ENCODE measurements around the gene ACLY. TPM values are rescaled to one million over a fixed set of nuclear protein-coding genes. Genes with fewer than 3 reads are reported as not detected.

Gene ACLY
- total RNA-seq, 1 experiment from 2014 or later = 279 TPM

- Mint-ChIP-seq H3K4me3 (no peak overlapping the region), H3K9me3 (no peaks in the 10 kb centered on the region), H3K27ac (no peak overlapping the region), H3K4me1 (no peaks in the 10 kb centered on the region), H3K27me3 (ENCODE audit: low read depth) (no peaks in the 10 kb centered on the region), H3K36me3 (ENCODE audit: insufficient read depth in 1 of 3, low read depth in 3 of 3) (peaks cover 63 to 97% (median 91%) of the 10 kb centered on the region in 3 experiments)
- Histone ChIP-seq H3K79me1 (ENCODE audit: insufficient read depth, low read depth, low read length, poor library complexity, severe bottlenecking) (no peaks in the 10 kb centered on the region), H3K27me3 (ENCODE audit: insufficient read depth, low read length) (no peaks in the 10 kb centered on the region), H3K27ac (ENCODE audit: insufficient read length, low read depth, low read length) (no peak overlapping the region), H2BK120ac (ENCODE audit: low read depth, low read length, poor library complexity, severe bottlenecking) (no peak overlapping the region), H3K23me2 (ENCODE audit: insufficient read length, low read depth, low read length, poor library complexity, severe bottlenecking) (no peaks in the 10 kb centered on the region), H3K9me3 (ENCODE audit: control insufficient read depth, low read depth, low read length) (no peaks in the 10 kb centered on the region), H3K18ac (ENCODE audit: insufficient read length, low read depth, low read length) (no peak overlapping the region), H3K79me2 (ENCODE audit: insufficient read depth, low read length) (no peaks in the 10 kb centered on the region), H3K4me1 (ENCODE audit: insufficient read depth, low read length) (no peaks in the 10 kb centered on the region), H2AK5ac (ENCODE audit: insufficient read length, low read length) (no peak overlapping the region), H4K5ac (ENCODE audit: insufficient read length, low read depth, low read length) (no peak overlapping the region), H2AFZ (ENCODE audit: low read length) (no peak overlapping the region), H3K4me2 (ENCODE audit: insufficient read depth, insufficient read length, low read length) (no peak overlapping the region), H2BK12ac (ENCODE audit: insufficient read length, low read depth, low read length) (no peak overlapping the region), H3K9ac (ENCODE audit: extremely low read depth, insufficient read length, low read length) (no peak overlapping the region), H2BK5ac (ENCODE audit: insufficient read length, low read length) (no peak overlapping the region), H2BK20ac (ENCODE audit: low read depth, low read length, poor library complexity, severe bottlenecking) (no peak overlapping the region), H3K56ac (ENCODE audit: insufficient read length, low read depth, low read length) (no peak overlapping the region), H2BK15ac (ENCODE audit: low read depth, low read length) (no peak overlapping the region), H4K91ac (ENCODE audit: insufficient read length, low read depth, low read length) (no peak overlapping the region), H3K4ac (ENCODE audit: low read depth, low read length) (no peak overlapping the region), H3K14ac (ENCODE audit: insufficient read depth, low read length) (no peak overlapping the region), H4K20me1 (ENCODE audit: control insufficient read depth, insufficient read depth, insufficient read length) (peaks cover 3% of the 10 kb centered on the region), H4K8ac (replicated peaks; ENCODE audit: insufficient read length, low read depth, low read length) (no peak overlapping the region), H3K23ac (ENCODE audit: insufficient read length, low read depth, low read length) (no peak overlapping the region), H3T11ph (ENCODE audit: low read length) (no peak overlapping the region)
- TF ChIP-seq, protein P1, sequence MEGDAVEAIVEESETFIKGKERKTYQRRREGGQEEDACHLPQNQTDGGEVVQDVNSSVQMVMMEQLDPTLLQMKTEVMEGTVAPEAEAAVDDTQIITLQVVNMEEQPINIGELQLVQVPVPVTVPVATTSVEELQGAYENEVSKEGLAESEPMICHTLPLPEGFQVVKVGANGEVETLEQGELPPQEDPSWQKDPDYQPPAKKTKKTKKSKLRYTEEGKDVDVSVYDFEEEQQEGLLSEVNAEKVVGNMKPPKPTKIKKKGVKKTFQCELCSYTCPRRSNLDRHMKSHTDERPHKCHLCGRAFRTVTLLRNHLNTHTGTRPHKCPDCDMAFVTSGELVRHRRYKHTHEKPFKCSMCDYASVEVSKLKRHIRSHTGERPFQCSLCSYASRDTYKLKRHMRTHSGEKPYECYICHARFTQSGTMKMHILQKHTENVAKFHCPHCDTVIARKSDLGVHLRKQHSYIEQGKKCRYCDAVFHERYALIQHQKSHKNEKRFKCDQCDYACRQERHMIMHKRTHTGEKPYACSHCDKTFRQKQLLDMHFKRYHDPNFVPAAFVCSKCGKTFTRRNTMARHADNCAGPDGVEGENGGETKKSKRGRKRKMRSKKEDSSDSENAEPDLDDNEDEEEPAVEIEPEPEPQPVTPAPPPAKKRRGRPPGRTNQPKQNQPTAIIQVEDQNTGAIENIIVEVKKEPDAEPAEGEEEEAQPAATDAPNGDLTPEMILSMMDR (conservative IDR thresholded peaks at IDR 0.05) = no peak
- no peak for DNase-seq
- WGBS (ENCODE audit: extremely low coverage, insufficient read length, low lambda C conversion rate) = no CpG with 5 or more reads among the region's 7 CpGs
These were observed 14.4 kb downstream of the ACLY start for GRCh38 chr17:41904242-41904841.

Data from H9 (cell line).